A673 (cell line): ENCODE results near the gene URB2. TPM values are rescaled to one million over a fixed set of nuclear protein-coding genes. Genes with fewer than 3 reads are reported as not detected.

Source experiments
- BruUV-seq: library from RNA; stranded (reverse); fragments of 400-500 nt; replicated peaks from 2 replicates; lab custom pipeline; 2021; lab: Mats Ljungman, UMichigan
- CTCF ChIA-PET: fragments of 300-600 bp; sonication (Branson Sonifier 250); formaldehyde crosslinking; loops from one replicate; lab custom pipeline; 2022; ENCODE audit warnings: antibody characterized with exemption; lab: Charles Lee
- POLR2A ChIA-PET: fragments of 300-600 bp; sonication (Branson Sonifier 250); formaldehyde crosslinking; loops from one replicate; lab custom pipeline; 2022; ENCODE audit warnings: antibody characterized with exemption; ENCODE audit not compliant: low non-redundant PET; lab: Charles Lee
- DNase-seq: peaks from one replicate; pipeline ENCODE4 v3.0.0-alpha.2; 2015; ENCODE audit warnings: low spot score
- H3K27ac ChIP-seq: fragments of 200-600 bp; sonication (generic); 2 replicates; pipeline ENCODE4 v1.5.1; 2016; ENCODE audit warnings: mixed run types, low read depth, mild to moderate bottlenecking, mixed read lengths, antibody characterized with exemption, low read length; ENCODE audit not compliant: poor library complexity, severe bottlenecking
- H3K27me3 ChIP-seq: fragments of 200-600 bp; sonication (generic); replicated peaks from 2 replicates; pipeline ENCODE4 v1.6.1; 2017; ENCODE audit warnings: mixed run types, low read depth, mild to moderate bottlenecking, mixed read lengths, antibody characterized with exemption, low read length; ENCODE audit not compliant: insufficient read depth, poor library complexity
- H3K36me3 ChIP-seq: fragments of 200-600 bp; sonication (generic); 2 replicates; pipeline ENCODE4 v1.6.1; 2016; ENCODE audit warnings: mixed run types, mild to moderate bottlenecking, mixed read lengths, antibody characterized with exemption, low read length; ENCODE audit not compliant: insufficient read depth, poor library complexity, severe bottlenecking
- H3K4me1 ChIP-seq: fragments of 200-600 bp; sonication (generic); 2 replicates; pipeline ENCODE4 v1.6.1; 2017; ENCODE audit warnings: mixed run types, mild to moderate bottlenecking, mixed read lengths, antibody characterized with exemption, low read length; ENCODE audit not compliant: insufficient read depth, poor library complexity, severe bottlenecking
- H3K4me3 ChIP-seq: fragments of 200-600 bp; sonication (generic); 2 replicates; pipeline ENCODE4 v1.5.1; 2016; ENCODE audit warnings: low read depth, mixed run types, mild to moderate bottlenecking, mixed read lengths, low read length; ENCODE audit not compliant: poor library complexity, severe bottlenecking
- H3K9me3 ChIP-seq: fragments of 200-600 bp; sonication (generic); 2 replicates; pipeline ENCODE4 v1.6.1; 2016; ENCODE audit warnings: mixed run types, low read depth, mild to moderate bottlenecking, mixed read lengths, antibody characterized with exemption, low read length; ENCODE audit not compliant: poor library complexity, severe bottlenecking
- CTCF ChIP-seq: fragments of 300-800, 200-600 bp; sonication (generic); conservative IDR thresholded peaks from 2 replicates; pipeline ENCODE4 v1.5.1; 2017; ENCODE audit warnings: low read depth, mild to moderate bottlenecking, antibody characterized with exemption, low read length, moderate library complexity, mixed read lengths
- EZH2 ChIP-seq: fragments of 200-600 bp; sonication (generic); IDR thresholded peaks from 2 replicates; pipeline ENCODE4 v1.6.1; 2017; ENCODE audit warnings: borderline replicate concordance, low read depth, mild to moderate bottlenecking, mixed read lengths, antibody characterized with exemption, low read length; ENCODE audit not compliant: poor library complexity, severe bottlenecking
- intact Hi-C: fragments of 100-400 bp; cut with micrococcal nuclease; formaldehyde crosslinking; loops from one replicate; pipeline ENCODE4 v1.10.0; 2022; ENCODE audit not compliant: unreplicated experiment
- total RNA-seq: library from RNA; stranded (reverse); gene quantifications from 2 replicates; pipeline ENCODE4 v1.2.3, GENCODE V29; 2021

The URB2 gene
- total RNA-seq, 1 experiment from 2014 or later = 33.3 TPM

GRCh38 chr1:229653420-229653819, 27.4 kb downstream of the URB2 start:
- no TSS peak for BruUV-seq
- POLR2A ChIA-PET = no interaction called here
- Histone ChIP-seq H3K27ac (no peak overlapping the region), H3K9me3 (no peaks in the 10 kb centered on the region), H3K27me3 (no peaks in the 10 kb centered on the region), H3K36me3 (peaks cover 49% of the 10 kb centered on the region), H3K4me3 (no peak overlapping the region), H3K4me1 (peaks cover 15% of the 10 kb centered on the region)
- DNase-seq = no peak
- intact Hi-C loops = no loop called here
- CTCF ChIA-PET = no interaction called here
- TF ChIP-seq CTCF (no peak), EZH2 (no peak)

GRCh38 chr1:229655781-229656180, 29.7 kb downstream of the URB2 start:
- H3K36me3 ChIP-seq = peaks cover 42% of the 10 kb centered on the region
- CTCF ChIA-PET = interaction anchor here (0.6 kb wide), 1 partner anchor 424 kb away, joined by 3 read pairs; no protein-coding TSS in a partner anchor
- H3K4me3 ChIP-seq = no peak overlapping the region
- H3K27me3 ChIP-seq = no peaks in the 10 kb centered on the region
- no peak overlapping the region for H3K27ac ChIP-seq
- POLR2A ChIA-PET = no interaction called here
- no peak for DNase-seq
- no peak for TF ChIP-seq EZH2
- TF ChIP-seq CTCF = no peak
- intact Hi-C loops = no loop called here
- BruUV-seq = no TSS peak
- peaks cover 15% of the 10 kb centered on the region for H3K4me1 ChIP-seq
- no peaks in the 10 kb centered on the region for H3K9me3 ChIP-seq

GRCh38 chr1:229657993-229658755, 32.1 kb downstream of the URB2 start:
- intact Hi-C loops = no loop called here
- no TSS peak for BruUV-seq
- peaks cover 20% of the 10 kb centered on the region for H3K4me1 ChIP-seq
- TF ChIP-seq CTCF (no peak), EZH2 (no peak)
- CTCF ChIA-PET = no interaction called here
- H3K27ac ChIP-seq = no peak overlapping the region
- no peak for DNase-seq
- H3K9me3 ChIP-seq = no peaks in the 10 kb centered on the region
- POLR2A ChIA-PET = interaction anchor here (0.6 kb wide), 1 partner anchor 926 kb away, joined by 3 read pairs; no protein-coding TSS in a partner anchor
- H3K4me3 ChIP-seq = no peak overlapping the region
- H3K27me3 ChIP-seq = no peaks in the 10 kb centered on the region
- peaks cover 31% of the 10 kb centered on the region for H3K36me3 ChIP-seq
